C4-2B (cell line): Measurements from ENCODE around the gene ASB18.

ENCODE experiments used
- H3K27ac ChIP-seq: fragments of 450-650 bp; 2 replicates; pipeline ENCODE4 v1.5.1; 2017
- CTCF ChIP-seq: fragments of 450-650 bp; conservative IDR thresholded peaks from 2 replicates; pipeline ENCODE4 v1.5.1; 2017; ENCODE audit warnings: mild to moderate bottlenecking
- ZFX ChIP-seq: fragments of 450-650 bp; IDR thresholded peaks from 2 replicates; pipeline ENCODE4 v1.6.1; 2017

Gene ASB18

DNA sequence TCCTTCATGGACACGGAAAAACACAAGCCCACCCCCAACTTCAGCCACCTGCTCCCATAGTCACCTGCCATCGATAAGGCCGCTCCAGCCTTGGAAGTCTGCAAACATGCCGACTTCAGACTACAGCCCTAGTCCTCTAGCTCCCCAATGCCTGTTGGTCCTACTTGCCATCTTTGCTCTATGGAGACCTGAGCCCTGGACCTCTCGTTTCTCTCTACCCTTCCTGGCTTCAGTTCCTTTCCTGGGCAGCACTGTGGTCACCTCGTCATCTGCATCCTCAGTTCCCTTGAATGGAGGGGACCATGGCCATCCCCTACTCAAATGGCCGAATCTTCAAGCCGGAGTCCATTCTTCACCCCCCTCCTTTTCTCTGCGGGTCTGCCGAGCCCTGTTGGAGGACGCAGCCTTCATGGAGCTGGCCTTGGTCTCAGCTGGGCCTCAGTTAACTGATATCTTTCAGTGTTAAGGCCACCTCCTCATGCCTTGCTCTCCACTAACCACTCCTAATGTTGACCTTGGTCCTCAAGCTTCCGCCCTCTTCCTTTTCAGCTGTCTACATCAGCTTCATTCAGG, 48.4 kb downstream of the ASB18 start:
- H3K27ac ChIP-seq = no peak overlapping the region
- TF ChIP-seq CTCF = no peak
- no peak for TF ChIP-seq ZFX

GRCh38 chr2:236215196-236215595, 49.0 kb downstream of the ASB18 start:
- H3K27ac ChIP-seq = no peak overlapping the region
- no peak for TF ChIP-seq ZFX
- TF ChIP-seq CTCF = no peak

DNA sequence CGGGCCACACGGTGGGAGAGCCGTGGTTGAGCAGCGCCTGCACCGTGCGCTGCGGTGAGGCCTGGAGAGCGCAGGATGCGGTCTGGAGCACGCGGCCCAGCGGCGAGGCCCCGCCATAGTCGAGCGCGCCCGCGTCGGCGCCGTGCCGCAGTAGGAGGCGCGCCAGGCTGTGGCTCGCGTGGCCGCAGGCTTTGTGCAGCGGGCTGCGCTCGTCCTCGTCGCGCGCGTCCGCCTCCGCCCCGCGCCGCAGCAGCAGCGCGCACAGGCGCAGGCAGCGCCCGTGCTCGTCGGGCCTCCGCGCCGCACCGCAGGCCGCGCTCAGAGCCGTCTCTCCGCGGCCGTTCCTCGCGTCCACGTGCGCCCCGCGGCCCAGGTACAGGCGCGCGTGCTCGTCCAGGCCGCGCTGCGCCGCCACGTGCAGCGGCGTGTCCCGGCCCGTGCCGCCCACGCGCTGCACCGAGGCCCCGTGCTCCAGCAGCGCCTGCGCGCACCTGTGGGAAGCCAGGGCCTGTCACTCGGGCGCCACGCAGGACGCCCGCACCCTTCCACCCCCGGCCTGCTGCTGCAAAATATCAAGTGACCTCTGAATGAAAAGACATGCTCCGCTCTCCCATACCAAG, 49.7 kb downstream of the ASB18 start:
- H3K27ac ChIP-seq = no peak overlapping the region
- no peak for TF ChIP-seq ZFX
- TF ChIP-seq CTCF = no peak

- no peak overlapping the region for H3K27ac ChIP-seq
- no peak for TF ChIP-seq ZFX
- no peak for TF ChIP-seq CTCF
These were observed 52.9 kb downstream of the ASB18 start for GRCh38 chr2:236211296-236211695.

DNA sequence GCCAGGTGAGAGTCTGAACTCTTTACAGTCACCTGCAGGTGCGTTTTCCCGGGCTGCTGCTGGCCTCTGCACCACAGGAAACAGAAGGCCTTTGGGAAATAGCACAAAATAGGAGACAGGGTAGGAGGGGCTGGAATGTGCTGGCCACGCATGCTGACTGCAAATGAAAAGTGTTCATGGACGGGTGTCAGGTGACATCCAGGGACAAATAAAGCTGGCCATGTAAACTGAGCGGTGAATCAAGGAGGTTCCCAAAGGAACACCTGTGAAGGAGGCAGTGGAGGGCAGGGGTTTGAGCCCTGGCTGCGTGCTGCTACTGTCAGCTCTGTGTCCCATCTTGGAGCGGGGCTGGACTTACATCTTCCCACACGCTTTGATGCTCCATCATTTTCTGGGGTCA, 53.7 kb downstream of the ASB18 start:
- no peak overlapping the region for H3K27ac ChIP-seq
- TF ChIP-seq CTCF (no peak), ZFX (no peak)

GRCh38 chr2:236209996-236210395, 54.2 kb downstream of the ASB18 start:
- TF ChIP-seq CTCF (no peak), ZFX (no peak)
- no peak overlapping the region for H3K27ac ChIP-seq

DNA sequence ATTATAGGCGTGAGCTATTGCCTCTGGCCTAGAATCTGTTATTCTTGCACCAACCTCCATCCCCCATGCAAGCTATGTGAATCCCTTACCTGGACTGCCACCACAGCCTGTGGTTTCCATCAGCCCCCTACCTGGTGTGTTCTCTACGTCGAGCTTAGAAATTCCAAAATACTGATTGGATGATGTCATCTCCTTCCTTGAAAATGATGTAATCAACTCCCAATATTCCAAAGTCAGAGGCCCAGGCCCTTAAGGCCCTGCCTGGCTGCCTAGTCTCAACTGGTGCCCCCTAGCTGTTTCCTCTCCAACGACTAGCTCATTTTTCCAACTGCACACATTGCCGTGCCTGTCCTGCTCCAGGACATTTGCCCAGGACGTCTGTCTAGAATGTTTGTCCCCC, 54.7 kb downstream of the ASB18 start:
- no peak overlapping the region for H3K27ac ChIP-seq
- TF ChIP-seq CTCF (no peak), ZFX (no peak)
